ENCODE data around the gene LRRTM4. TPM values are rescaled to one million over a fixed set of nuclear protein-coding genes. Genes with fewer than 3 reads are reported as not detected.

Gene LRRTM4
- polyA plus RNA-seq, 2 of the 4 experiments (the other 2 are of a cell fraction) = 0.03 TPM; not detected in 1

DNA sequence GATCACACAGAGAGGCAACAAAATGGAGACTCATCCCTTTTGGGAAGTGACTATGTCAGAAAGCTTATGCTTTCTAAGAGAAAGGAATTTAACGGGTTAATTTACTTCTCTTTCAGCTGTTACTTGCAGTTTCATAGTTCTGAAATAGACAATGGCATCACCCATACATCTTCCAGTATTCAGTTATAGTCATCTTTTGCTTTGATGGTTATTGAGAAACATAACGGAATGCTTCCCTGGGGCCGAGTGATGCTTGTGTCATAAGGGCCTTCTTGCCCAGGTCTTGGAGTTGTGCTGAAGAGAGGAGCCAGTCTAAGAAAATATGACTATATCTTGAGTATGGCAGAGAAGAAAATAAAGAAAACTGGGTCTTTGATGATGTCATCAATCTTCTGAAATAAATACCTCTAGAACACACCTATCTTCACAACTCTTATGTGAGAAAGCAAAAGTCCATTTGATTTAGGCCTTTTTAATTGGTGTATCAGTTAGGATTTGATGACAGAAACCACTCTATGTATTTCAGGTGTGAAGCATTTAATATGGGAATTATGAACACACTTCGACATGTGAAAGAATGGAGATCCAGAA is 328.2 kb downstream of the LRRTM4 start:
- no peak for DNase-seq (ENCODE audit: low read depth in 1 of 2, low spot score in 1 of 2)
- WGBS (ENCODE audit: missing lambda C conversion rate) = 5% methylated on average over 4 of the region's 4 CpGs
- CTCF ChIA-PET = no interaction called here

GRCh38 chr2:77192811-77193289 is 329.3 kb downstream of the LRRTM4 start:
- H3K4me2 ChIP-seq = no peak overlapping the region
- TF ChIP-seq ZSCAN20 (CRISPR knock-in tag; IDR thresholded peaks at IDR 0.05) (no peak), RAD21 (conservative IDR thresholded peaks at IDR 0.05 in 1 of 2, IDR thresholded peaks at IDR 0.05 in 1 of 2) (no peak)
- TF ChIP-seq, protein P1, sequence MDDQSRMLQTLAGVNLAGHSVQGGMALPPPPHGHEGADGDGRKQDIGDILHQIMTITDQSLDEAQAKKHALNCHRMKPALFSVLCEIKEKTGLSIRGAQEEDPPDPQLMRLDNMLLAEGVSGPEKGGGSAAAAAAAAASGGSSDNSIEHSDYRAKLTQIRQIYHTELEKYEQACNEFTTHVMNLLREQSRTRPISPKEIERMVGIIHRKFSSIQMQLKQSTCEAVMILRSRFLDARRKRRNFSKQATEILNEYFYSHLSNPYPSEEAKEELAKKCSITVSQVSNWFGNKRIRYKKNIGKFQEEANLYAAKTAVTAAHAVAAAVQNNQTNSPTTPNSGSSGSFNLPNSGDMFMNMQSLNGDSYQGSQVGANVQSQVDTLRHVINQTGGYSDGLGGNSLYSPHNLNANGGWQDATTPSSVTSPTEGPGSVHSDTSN (IDR thresholded peaks at IDR 0.05) = no peak
- H3K27ac ChIP-seq = no peak overlapping the region
- POLR2A ChIA-PET = no interaction called here
- no peak overlapping the region for H3K4me3 ChIP-seq
- 17% methylated on average over 5 of the region's 5 CpGs for WGBS (ENCODE audit: missing lambda C conversion rate)
- FAIRE-seq (no peak), ATAC-seq (no peak), DNase-seq (ENCODE audit: low read depth in 1 of 2, low spot score in 1 of 2) (no peak)
- H3K9me3 ChIP-seq = no peaks in the 10 kb centered on the region
- CTCF ChIA-PET = no interaction called here
- no peaks in the 10 kb centered on the region for H3K4me1 ChIP-seq

More for the DNA sequence above, 328.2 kb downstream of the LRRTM4 start:
- Histone ChIP-seq H3K9me3 (no peaks in the 10 kb centered on the region), H3K27ac (no peak overlapping the region), H3K4me3 (no peak overlapping the region), H3K4me1 (no peaks in the 10 kb centered on the region), H3K4me2 (no peak overlapping the region)
- no peak for TF ChIP-seq ESRRA (IDR thresholded peaks at IDR 0.05; ENCODE audit: borderline replicate concordance, low read length)
- POLR2A ChIA-PET = no interaction called here
- ATAC-seq = no peak
- no peak for FAIRE-seq

GRCh38 chr2:77191665-77192064 is 330.5 kb downstream of the LRRTM4 start:
- Histone ChIP-seq H3K4me3 (no peak overlapping the region), H3K27ac (no peak overlapping the region), H3K9me3 (no peaks in the 10 kb centered on the region), H3K4me1 (no peaks in the 10 kb centered on the region), H3K4me2 (no peak overlapping the region)
- no peak for TF ChIP-seq CEBPB (IDR thresholded peaks at IDR 0.05)
- no peak for TF ChIP-seq HOXA7 (CRISPR knock-in tag; IDR thresholded peaks at IDR 0.05)
- ATAC-seq = no peak
- POLR2A ChIA-PET = no interaction called here
- no peak for DNase-seq (ENCODE audit: low read depth in 1 of 2, low spot score in 1 of 2)
- 4% methylated on average over 1 of the region's 1 CpG for WGBS (ENCODE audit: missing lambda C conversion rate)
- CTCF ChIA-PET = no interaction called here
- FAIRE-seq = no peak

GRCh38 chr2:77190721-77191346 is 331.3 kb downstream of the LRRTM4 start:
- Histone ChIP-seq H3K4me1 (no peaks in the 10 kb centered on the region), H3K9me3 (no peaks in the 10 kb centered on the region), H3K4me3 (no peak overlapping the region), H3K27ac (no peak overlapping the region), H3K4me2 (no peak overlapping the region)
- TF ChIP-seq RFX5 (IDR thresholded peaks at IDR 0.05) (no peak), BHLHE40 (IDR thresholded peaks at IDR 0.05; ENCODE audit: low read depth, low read length) (no peak), ELK1 (IDR thresholded peaks at IDR 0.05; ENCODE audit: low read depth, low read length) (no peak), HOXB5 (CRISPR knock-in tag; IDR thresholded peaks at IDR 0.05) (no peak), CBX2 (IDR thresholded peaks at IDR 0.05; ENCODE audit: borderline replicate concordance, low read depth) (no peak), CHD4 (IDR thresholded peaks at IDR 0.05; ENCODE audit: borderline replicate concordance) (no peak), FOXS1 (CRISPR knock-in tag; IDR thresholded peaks at IDR 0.05) (no peak), HOXB13 (CRISPR knock-in tag; IDR thresholded peaks at IDR 0.05; ENCODE audit: low read depth) (no peak), BCL3 (IDR thresholded peaks at IDR 0.05) (no peak), EP300 (IDR thresholded peaks at IDR 0.05) (no peak), RNF2 (IDR thresholded peaks at IDR 0.05; ENCODE audit: borderline replicate concordance, low read depth) (no peak), JUNB (IDR thresholded peaks at IDR 0.05) (no peak)
- TF ChIP-seq, protein P2, sequence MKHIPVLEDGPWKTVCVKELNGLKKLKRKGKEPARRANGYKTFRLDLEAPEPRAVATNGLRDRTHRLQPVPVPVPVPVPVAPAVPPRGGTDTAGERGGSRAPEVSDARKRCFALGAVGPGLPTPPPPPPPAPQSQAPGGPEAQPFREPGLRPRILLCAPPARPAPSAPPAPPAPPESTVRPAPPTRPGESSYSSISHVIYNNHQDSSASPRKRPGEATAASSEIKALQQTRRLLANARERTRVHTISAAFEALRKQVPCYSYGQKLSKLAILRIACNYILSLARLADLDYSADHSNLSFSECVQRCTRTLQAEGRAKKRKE (CRISPR knock-in tag; IDR thresholded peaks at IDR 0.05; ENCODE audit: low read depth) = no peak
- TF ChIP-seq, protein P3, sequence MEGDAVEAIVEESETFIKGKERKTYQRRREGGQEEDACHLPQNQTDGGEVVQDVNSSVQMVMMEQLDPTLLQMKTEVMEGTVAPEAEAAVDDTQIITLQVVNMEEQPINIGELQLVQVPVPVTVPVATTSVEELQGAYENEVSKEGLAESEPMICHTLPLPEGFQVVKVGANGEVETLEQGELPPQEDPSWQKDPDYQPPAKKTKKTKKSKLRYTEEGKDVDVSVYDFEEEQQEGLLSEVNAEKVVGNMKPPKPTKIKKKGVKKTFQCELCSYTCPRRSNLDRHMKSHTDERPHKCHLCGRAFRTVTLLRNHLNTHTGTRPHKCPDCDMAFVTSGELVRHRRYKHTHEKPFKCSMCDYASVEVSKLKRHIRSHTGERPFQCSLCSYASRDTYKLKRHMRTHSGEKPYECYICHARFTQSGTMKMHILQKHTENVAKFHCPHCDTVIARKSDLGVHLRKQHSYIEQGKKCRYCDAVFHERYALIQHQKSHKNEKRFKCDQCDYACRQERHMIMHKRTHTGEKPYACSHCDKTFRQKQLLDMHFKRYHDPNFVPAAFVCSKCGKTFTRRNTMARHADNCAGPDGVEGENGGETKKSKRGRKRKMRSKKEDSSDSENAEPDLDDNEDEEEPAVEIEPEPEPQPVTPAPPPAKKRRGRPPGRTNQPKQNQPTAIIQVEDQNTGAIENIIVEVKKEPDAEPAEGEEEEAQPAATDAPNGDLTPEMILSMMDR (IDR thresholded peaks at IDR 0.05) = no peak
- TF ChIP-seq, protein P4, sequence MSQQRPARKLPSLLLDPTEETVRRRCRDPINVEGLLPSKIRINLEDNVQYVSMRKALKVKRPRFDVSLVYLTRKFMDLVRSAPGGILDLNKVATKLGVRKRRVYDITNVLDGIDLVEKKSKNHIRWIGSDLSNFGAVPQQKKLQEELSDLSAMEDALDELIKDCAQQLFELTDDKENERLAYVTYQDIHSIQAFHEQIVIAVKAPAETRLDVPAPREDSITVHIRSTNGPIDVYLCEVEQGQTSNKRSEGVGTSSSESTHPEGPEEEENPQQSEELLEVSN (IDR thresholded peaks at IDR 0.05; ENCODE audit: borderline replicate concordance, low read depth) = no peak
- ChIA-PET CTCF (no interaction called here), POLR2A (no interaction called here)
- DNase-seq (ENCODE audit: low read depth in 1 of 2, low spot score in 1 of 2) (no peak), FAIRE-seq (no peak), ATAC-seq (no peak)
- 5% methylated on average over 2 of the region's 2 CpGs for WGBS (ENCODE audit: missing lambda C conversion rate)
